Skeletal muscle cell (primary cell): Measurements from ENCODE around the gene IGFLR1.

ENCODE experiments used
- DNase-seq: peaks from one replicate; pipeline ENCODE4 v3.0.0-alpha.2; 2010; ENCODE audit warnings: low read depth
- H3K4me3 ChIP-seq: 2 replicates; pipeline ENCODE4 v1.5.1; 2011; ENCODE audit warnings: low read depth, mild to moderate bottlenecking, control low read depth, low read length, moderate library complexity

IGFLR1 gene

DNA sequence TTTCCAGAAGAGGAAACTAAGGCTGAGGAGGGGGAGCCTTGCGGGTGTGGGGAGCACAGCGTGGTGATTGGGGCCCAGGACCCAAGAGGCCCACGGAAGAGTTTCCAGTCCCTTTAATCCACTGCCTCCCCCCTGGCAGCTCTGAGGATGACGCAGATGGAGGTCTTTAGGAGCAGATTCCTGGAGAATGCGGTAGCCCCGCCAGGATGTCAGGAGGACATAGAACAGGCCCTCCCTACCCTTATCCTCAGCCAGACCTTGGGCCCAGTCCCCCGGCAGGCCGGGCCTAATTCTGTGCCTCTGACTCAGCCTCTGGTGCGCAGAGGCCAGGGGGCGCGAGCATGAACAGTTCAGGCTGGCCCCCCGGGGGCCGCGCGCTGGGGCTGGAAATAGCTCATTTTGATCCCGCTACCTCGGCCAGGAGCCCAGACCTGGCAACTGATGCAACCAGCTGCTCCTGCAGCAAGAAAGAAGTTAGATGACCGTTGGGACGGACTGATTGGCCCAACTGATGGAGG is 15.0 kb upstream of the IGFLR1 start:
- H3K4me3 ChIP-seq = peak overlapping the region; percentile 81
- DNase-seq = peak; percentile 98

DNA sequence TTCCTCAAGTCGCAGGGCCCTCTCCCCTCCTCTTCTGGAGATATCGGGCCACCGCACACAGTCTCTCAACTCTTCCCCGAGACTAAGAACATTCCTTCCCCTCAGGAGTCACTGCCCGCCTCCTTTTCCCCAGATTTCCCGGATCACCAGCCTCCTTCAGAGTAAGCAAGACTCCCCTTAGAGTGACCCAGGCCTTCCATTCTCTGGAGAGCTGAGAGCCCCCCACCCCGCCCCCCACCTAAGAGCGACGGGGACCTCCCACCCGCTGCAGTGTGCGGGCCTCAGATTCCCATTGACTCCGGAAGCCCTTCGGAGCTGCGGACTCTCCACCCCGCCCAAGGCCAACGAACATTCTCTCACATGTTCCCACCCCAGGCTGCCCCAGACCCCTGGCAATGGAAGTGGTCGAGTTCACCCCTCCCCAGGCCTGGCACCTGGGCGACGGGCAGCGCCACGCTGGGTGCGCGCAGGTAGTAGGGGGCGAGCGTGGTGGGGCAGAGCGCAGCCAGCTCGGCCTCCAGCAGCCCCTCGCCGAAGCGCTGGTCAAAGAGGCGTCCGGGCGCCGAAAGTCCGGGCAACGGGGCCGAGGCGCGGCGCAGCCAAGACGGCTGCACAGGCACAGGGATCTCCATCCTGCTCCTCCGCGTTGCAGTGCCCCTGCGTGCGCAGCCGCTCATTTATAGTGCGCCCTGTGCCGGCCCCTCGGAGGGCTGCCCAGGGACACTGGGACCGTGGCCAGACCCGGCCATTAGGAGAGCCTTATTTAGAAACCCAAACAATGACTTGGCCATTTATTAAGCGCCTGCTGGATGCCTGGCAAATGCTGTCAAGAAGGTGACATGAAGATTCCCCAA is 14.4 kb upstream of the IGFLR1 start, which contains the start of gene HSPB6:
TSS of gene HSPB6 (minus strand) at position 653 of the 854 bp plus-strand sequence. CDS start at position 632, 21 bp downstream.
- DNase-seq = no peak
- H3K4me3 ChIP-seq = peak within 1 kb of the TSS; percentile 81

- DNase-seq = peak; percentile 77
- peak overlapping the region; percentile 81 for H3K4me3 ChIP-seq
Measured at GRCh38 chr19:35755550-35756376, 13.5 kb upstream of the IGFLR1 start.

- H3K4me3 ChIP-seq = peak overlapping the region; percentile 33
- no peak for DNase-seq
Measured at GRCh38 chr19:35755131-35755549, 12.9 kb upstream of the IGFLR1 start.

DNA sequence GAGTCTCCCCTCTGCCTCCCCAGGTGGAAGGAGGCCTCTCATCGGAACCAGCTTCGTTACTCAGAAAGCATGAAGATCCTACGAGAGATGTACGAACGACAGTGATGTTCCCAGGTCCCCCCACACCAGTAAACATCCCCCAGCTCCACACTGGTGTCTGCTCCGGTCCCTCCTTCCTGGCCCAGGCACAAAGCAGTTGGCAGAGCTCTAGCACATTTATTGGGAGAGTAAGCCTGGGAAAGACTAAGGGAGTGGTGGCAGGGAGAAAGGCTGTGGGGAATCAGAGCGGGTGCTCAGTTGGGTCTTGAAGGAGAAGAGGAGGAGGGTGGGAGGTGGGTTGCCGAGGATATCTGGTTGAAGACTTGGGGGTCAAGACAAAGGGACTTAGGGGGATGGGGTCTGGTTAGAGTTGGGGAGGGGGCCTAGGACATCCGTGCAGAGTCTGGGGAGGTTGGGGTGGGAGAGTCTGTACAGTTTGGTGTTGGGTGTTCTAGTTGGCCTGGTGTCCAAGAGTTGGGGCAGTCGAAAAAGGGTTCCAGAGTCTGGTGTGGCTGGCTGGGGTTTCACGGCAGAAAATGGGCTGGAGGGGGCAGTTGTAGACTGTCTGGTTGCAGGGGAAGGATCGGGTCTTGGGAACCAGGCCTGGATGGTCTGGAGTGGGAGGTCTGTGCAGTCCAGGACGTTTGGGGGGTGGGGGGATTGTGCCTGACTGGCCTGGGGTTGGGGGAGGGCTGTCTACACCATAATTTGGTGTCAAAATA is 12.3 kb upstream of the IGFLR1 start:
- DNase-seq = no peak
- H3K4me3 ChIP-seq = peak overlapping the region; percentile 33

- no peak overlapping the region for H3K4me3 ChIP-seq
- DNase-seq = no peak
Measured at GRCh38 chr19:35753634-35754369, 11.6 kb upstream of the IGFLR1 start.

DNA sequence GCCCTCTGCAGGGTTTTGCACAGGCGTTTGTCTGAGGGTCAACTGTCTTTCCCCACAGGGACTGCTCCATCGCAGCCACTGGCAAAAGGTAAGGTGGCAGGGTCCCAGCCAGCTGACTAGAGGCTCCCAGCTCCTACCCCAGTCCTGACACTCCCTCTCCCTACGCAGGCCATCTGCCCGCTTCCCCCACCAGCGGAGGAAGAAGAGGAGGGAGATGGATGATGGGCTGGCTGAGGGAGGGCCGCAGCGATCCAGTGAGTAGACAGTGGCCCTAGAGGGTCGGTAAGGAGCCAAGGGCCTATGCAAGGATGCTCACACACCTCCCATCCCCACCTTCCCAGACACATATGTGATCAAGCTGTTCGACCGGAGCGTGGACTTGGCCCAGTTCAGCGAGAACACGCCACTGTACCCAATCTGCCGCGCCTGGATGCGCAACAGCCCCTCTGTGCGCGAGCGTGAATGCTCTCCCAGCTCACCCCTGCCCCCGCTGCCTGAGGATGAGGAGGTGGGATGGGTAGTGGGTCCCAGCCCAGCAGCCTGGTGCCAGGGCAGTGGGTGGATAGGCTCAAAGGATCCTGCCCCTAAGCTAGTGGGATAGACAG is 10.6 kb upstream of the IGFLR1 start:
- DNase-seq = no peak
- H3K4me3 ChIP-seq = no peak overlapping the region

DNA sequence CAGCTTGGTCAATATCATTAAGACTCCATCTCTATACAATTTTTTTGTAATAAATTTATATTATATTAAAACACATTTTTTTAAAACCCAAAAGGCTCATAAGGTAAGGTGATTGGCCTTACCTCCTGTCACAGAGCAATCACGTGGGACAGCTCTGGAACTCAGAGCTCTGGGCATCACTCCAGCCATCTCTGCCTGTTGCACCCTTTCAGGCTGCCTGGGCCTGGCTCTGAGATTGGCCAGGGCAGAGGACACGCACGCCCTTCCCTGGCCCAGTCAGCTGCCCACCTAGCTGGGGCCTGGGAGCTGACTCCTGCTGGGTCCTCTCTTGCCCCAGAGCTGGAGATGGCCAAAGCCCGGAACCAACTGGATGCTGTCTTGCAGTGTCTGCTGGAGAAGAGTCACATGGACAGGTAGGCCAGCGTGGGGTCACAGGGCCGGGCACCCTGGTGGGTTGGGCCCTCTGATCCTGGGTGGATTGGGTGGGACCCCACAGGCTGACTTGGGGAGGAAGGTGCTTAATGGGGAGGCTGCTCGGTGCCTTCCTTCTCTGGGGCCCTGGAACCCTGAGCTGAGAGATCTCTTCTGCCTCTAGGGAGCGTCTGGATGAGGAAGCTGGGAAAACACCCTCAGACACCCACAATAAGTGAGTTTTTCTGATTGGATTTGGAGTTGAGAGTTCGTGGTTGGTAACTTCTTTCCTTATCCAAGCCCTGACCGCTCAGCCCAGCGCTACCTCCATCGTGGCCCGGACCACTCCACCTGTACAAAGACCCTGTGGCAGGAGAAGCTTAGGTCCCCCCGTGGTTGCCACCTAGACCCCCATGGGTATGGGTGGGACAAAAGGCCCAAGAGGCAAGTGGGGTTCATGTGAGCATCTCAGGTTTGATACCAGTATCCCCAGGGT is 9.8 kb upstream of the IGFLR1 start:
- no peak for DNase-seq
- H3K4me3 ChIP-seq = no peak overlapping the region

DNA sequence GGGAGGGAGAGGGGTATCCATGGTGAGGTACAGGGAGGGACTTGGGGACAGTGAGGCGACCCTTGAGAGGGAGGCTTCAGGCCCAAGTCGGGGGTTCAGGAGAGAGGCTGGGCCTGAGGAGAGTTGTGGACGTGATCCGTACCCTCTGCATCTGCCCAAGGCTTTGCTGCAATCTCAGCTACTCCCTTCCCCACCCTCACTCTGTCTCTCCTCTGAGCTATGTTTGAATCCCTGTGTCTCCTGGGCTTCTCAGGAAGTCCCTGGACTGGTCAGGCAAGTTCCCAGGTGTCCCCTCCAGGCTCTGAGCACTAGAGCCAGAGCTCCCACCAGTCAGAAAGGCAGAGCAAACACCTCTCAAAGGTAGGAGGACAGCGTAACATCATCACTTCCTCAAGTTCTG is 7.9 kb upstream of the IGFLR1 start:
- no peak overlapping the region for H3K4me3 ChIP-seq

GRCh38 chr19:35748106-35749020 is 6.1 kb upstream of the IGFLR1 start, which contains the start of gene LIN37:
LIN37 (plus strand) TSS chr19:35748576; CDS start chr19:35748725, 149 bp downstream.
- H3K4me3 ChIP-seq = peak within 1 kb of the TSS; percentile 100
- peak; percentile 95 for DNase-seq

More for the DNA sequence above, 7.9 kb upstream of the IGFLR1 start:
- no peak for DNase-seq

DNA sequence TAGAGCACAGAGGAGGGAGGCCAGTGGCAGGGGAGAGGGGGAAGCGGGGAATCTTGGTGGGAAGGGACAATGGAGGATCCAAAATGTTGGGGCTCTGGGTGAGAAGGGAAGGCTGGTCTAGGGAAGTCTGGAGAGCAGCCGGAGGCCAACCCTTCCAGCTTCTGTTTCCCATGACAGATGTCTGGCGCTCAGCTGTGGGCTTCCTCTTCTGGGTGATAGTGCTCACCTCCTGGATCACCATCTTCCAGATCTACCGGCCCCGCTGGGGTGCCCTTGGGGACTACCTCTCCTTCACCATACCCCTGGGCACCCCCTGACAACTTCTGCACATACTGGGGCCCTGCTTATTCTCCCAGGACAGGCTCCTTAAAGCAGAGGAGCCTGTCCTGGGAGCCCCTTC is 4.3 kb upstream of the IGFLR1 start:
- no peak for DNase-seq
- H3K4me3 ChIP-seq = peak overlapping the region; percentile 89

- peak overlapping the region; percentile 89 for H3K4me3 ChIP-seq
- no peak for DNase-seq
Measured at GRCh38 chr19:35746087-35746462, 3.8 kb upstream of the IGFLR1 start.

- H3K4me3 ChIP-seq = peak within 1 kb of the TSS; percentile 89
- DNase-seq = peak; percentile 98
Measured at GRCh38 chr19:35745328-35746086, 3.3 kb upstream of the IGFLR1 start, which contains the start of the genes PSENEN and U2AF1L4. PSENEN (plus strand) TSS chr19:35745651; CDS start chr19:35745931, 280 bp downstream. U2AF1L4 (minus strand) TSS chr19:35745418; CDS start chr19:35745391, 27 bp downstream.

- DNase-seq = peak; percentile 82
- H3K4me3 ChIP-seq = peak overlapping the region; percentile 89
Measured at GRCh38 chr19:35744430-35745327, 2.4 kb upstream of the IGFLR1 start.
